Measurements from ENCODE around the gene FOXJ1. TPM values are rescaled to one million over a fixed set of nuclear protein-coding genes. Genes with fewer than 3 reads are reported as not detected.

FOXJ1 gene
- total and polyA plus RNA-seq, 2 of the 13 experiments (the other 11 are each of a cell fraction or from before 2014, with no cell fraction given) = 0.98 to 1.6 TPM

- no peak overlapping the region for H3K4me3 ChIP-seq (replicated peaks in 1 of 3; ENCODE audit: insufficient read depth in 1 of 3, low read depth in 2 of 3, low read length in 3 of 3)
- POLR2A ChIA-PET = no interaction called here
- ATAC-seq (no peak; the same call in 2 of the 3 replicates), FAIRE-seq (no peak), DNase-seq (ENCODE audit: low spot score) (no peak)
- peaks cover 8% of the 10 kb centered on the region for H3K4me1 ChIP-seq (ENCODE audit: insufficient read depth, low read length)
- no peaks in the 10 kb centered on the region for H3K36me3 ChIP-seq (replicated peaks in 1 of 2; ENCODE audit: control insufficient read depth in 1 of 2, insufficient read depth in 2 of 2, low read length in 2 of 2)
- H3K27me3 ChIP-seq (ENCODE audit: control insufficient read depth in 1 of 2, insufficient read depth in 2 of 2, low read length in 2 of 2) = no peaks in the 10 kb centered on the region; a peak in 2 of 5 replicates
- no peaks in the 10 kb centered on the region for H3K9me3 ChIP-seq (ENCODE audit: low read length)
- CTCF ChIA-PET (ENCODE audit: low intra/inter-chr PET ratio, low total read pairs) = no interaction called here
- intact Hi-C loops (cut with micrococcal nuclease; ENCODE audit: unreplicated experiment) = no loop called here
- TF ChIP-seq ZNF75D (CRISPR knock-in tag; IDR thresholded peaks at IDR 0.05; ENCODE audit: borderline replicate concordance) (peak; percentile 76; the same call in 1 of the 2 replicates), ZNF543 (CRISPR knock-in tag; IDR thresholded peaks at IDR 0.05) (no peak)
- BruUV-seq (replicated peaks) = no TSS peak
- no peak overlapping the region for H2AFZ ChIP-seq (ENCODE audit: low read length)
- H3K27ac ChIP-seq (ENCODE audit: extremely low read length, insufficient read depth, low read length) = no peak overlapping the region
- H3K4me2 ChIP-seq (ENCODE audit: low read depth, low read length) = no peak overlapping the region
- in situ Hi-C loops (cut with HindIII; ENCODE audit: extremely low pct_ligation_motif_present, low pct_unique_long_range_greater_than_20kb) = no loop called here
- WGBS (ENCODE audit: low lambda C conversion rate) = 60% methylated on average over 7 of the region's 10 CpGs
- H4K20me1 ChIP-seq (ENCODE audit: insufficient read depth, low read length) = no peaks in the 10 kb centered on the region
- no peak overlapping the region for H3K9ac ChIP-seq (ENCODE audit: insufficient read depth, low read depth, low read length)
- H3K79me2 ChIP-seq (ENCODE audit: insufficient read depth, low read length) = no peaks in the 10 kb centered on the region
These were observed 25.9 kb upstream of the FOXJ1 start for GRCh38 chr17:76166906-76167305.

DNA sequence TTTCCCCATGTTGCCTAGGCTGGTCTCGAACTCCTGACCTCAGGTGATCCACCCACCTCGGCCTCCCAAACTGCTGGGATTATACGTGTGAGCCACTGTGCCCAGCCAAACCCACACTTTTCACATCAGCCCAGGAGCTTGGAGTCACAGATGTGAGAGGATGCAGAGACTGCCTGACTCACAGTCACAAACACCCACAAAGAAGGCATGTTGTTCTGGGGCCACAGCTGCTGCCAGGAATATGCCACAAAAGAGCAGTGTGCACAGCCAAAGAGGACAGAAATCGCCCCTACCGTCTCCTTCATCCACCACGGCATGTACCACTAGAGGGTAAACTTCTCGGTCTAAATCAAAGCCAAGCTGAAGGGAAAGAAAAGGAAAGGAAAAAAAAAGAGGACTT lies 25.1 kb upstream of the FOXJ1 start:
- FAIRE-seq (no peak), ATAC-seq (no peak), DNase-seq (ENCODE audit: low spot score) (no peak)
- no peak overlapping the region for H2AFZ ChIP-seq (ENCODE audit: low read length)
- no peaks in the 10 kb centered on the region for H3K9me3 ChIP-seq (ENCODE audit: low read length)
- no peaks in the 10 kb centered on the region for H3K79me2 ChIP-seq (ENCODE audit: insufficient read depth, low read length)
- intact Hi-C loops (cut with micrococcal nuclease; ENCODE audit: unreplicated experiment) = no loop called here
- no peaks in the 10 kb centered on the region for H3K36me3 ChIP-seq (replicated peaks in 1 of 2; ENCODE audit: control insufficient read depth in 1 of 2, insufficient read depth in 2 of 2, low read length in 2 of 2)
- no peak overlapping the region for H3K4me2 ChIP-seq (ENCODE audit: low read depth, low read length)
- peaks cover 16% of the 10 kb centered on the region for H3K4me1 ChIP-seq (ENCODE audit: insufficient read depth, low read length)
- WGBS (ENCODE audit: low lambda C conversion rate) = 65% methylated on average over 7 of the region's 7 CpGs
- no TSS peak for BruUV-seq (replicated peaks)
- CTCF ChIA-PET (ENCODE audit: low intra/inter-chr PET ratio, low total read pairs) = no interaction called here
- no peak overlapping the region for H3K27ac ChIP-seq (ENCODE audit: extremely low read length, insufficient read depth, low read length)
- no peaks in the 10 kb centered on the region for H4K20me1 ChIP-seq (ENCODE audit: insufficient read depth, low read length)
- POLR2A ChIA-PET = no interaction called here
- no peak overlapping the region for H3K4me3 ChIP-seq (replicated peaks in 1 of 3; ENCODE audit: insufficient read depth in 1 of 3, low read depth in 2 of 3, low read length in 3 of 3)
- in situ Hi-C loops (cut with HindIII; ENCODE audit: extremely low pct_ligation_motif_present, low pct_unique_long_range_greater_than_20kb) = no loop called here
- H3K9ac ChIP-seq (ENCODE audit: insufficient read depth, low read depth, low read length) = no peak overlapping the region
- no peaks in the 10 kb centered on the region; a peak in 2 of 5 replicates for H3K27me3 ChIP-seq (ENCODE audit: control insufficient read depth in 1 of 2, insufficient read depth in 2 of 2, low read length in 2 of 2)
- TF ChIP-seq RFX3 (CRISPR knock-in tag; IDR thresholded peaks at IDR 0.05) (no peak), CEBPZ (IDR thresholded peaks at IDR 0.05; ENCODE audit: low read length) (no peak), ZNF343 (CRISPR knock-in tag; IDR thresholded peaks at IDR 0.05) (no peak), SIN3B (IDR thresholded peaks at IDR 0.05; ENCODE audit: low read length) (no peak), DRAP1 (CRISPR knock-in tag; IDR thresholded peaks at IDR 0.05) (no peak), CBFB (CRISPR knock-in tag; IDR thresholded peaks at IDR 0.05) (no peak), HDAC2 (CRISPR knock-in tag; IDR thresholded peaks at IDR 0.05) (no peak)
- TF ChIP-seq, protein P1, sequence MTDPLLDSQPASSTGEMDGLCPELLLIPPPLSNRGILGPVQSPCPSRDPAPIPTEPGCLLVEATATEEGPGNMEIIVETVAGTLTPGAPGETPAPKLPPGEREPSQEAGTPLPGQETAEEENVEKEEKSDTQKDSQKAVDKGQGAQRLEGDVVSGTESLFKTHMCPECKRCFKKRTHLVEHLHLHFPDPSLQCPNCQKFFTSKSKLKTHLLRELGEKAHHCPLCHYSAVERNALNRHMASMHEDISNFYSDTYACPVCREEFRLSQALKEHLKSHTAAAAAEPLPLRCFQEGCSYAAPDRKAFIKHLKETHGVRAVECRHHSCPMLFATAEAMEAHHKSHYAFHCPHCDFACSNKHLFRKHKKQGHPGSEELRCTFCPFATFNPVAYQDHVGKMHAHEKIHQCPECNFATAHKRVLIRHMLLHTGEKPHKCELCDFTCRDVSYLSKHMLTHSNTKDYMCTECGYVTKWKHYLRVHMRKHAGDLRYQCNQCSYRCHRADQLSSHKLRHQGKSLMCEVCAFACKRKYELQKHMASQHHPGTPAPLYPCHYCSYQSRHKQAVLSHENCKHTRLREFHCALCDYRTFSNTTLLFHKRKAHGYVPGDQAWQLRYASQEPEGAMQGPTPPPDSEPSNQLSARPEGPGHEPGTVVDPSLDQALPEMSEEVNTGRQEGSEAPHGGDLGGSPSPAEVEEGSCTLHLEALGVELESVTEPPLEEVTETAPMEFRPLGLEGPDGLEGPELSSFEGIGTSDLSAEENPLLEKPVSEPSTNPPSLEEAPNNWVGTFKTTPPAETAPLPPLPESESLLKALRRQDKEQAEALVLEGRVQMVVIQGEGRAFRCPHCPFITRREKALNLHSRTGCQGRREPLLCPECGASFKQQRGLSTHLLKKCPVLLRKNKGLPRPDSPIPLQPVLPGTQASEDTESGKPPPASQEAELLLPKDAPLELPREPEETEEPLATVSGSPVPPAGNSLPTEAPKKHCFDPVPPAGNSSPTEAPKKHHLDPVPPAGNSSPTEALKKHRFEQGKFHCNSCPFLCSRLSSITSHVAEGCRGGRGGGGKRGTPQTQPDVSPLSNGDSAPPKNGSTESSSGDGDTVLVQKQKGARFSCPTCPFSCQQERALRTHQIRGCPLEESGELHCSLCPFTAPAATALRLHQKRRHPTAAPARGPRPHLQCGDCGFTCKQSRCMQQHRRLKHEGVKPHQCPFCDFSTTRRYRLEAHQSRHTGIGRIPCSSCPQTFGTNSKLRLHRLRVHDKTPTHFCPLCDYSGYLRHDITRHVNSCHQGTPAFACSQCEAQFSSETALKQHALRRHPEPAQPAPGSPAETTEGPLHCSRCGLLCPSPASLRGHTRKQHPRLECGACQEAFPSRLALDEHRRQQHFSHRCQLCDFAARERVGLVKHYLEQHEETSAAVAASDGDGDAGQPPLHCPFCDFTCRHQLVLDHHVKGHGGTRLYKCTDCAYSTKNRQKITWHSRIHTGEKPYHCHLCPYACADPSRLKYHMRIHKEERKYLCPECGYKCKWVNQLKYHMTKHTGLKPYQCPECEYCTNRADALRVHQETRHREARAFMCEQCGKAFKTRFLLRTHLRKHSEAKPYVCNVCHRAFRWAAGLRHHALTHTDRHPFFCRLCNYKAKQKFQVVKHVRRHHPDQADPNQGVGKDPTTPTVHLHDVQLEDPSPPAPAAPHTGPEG (CRISPR knock-in tag; IDR thresholded peaks at IDR 0.05) = no peak
